ENCODE data around the gene AGRN. TPM values are rescaled to one million over a fixed set of nuclear protein-coding genes. Genes with fewer than 3 reads are reported as not detected.

The AGRN gene
- total RNA-seq, 4 donors from 2014 or later: 17.0 to 31.6 (median 22.6) TPM

GRCh38 chr1:1020415-1021009 is 592 bp downstream of the AGRN start:
- 0% methylated on average over 4 of the region's 59 CpGs for WGBS
- H3K4me3 ChIP-seq: peak overlapping the region; percentile 80 to 90 (median 84)
- no peaks in the 10 kb centered on the region for H3K36me3 ChIP-seq
- intact Hi-C loops (cut with DNase I): no loop called here
- peaks cover 28 to 62% (median 48%) of the 10 kb centered on the region in 4 donors for H3K4me1 ChIP-seq
- H3K27ac ChIP-seq (replicated peaks in 1 of 4): peak overlapping the region; percentile 93 to 96 (median 96)
- no peaks in the 10 kb centered on the region for H3K27me3 ChIP-seq
- DNase-seq (ENCODE audit: extremely low spot score): no peak
- TF ChIP-seq POLR2AphosphoS5 (IDR thresholded peaks at IDR 0.05) (no peak), EP300 (IDR thresholded peaks at IDR 0.05) (no peak), POLR2A (IDR thresholded peaks at IDR 0.05; ENCODE audit: low read depth) (no peak)
- TF ChIP-seq, protein P1, sequence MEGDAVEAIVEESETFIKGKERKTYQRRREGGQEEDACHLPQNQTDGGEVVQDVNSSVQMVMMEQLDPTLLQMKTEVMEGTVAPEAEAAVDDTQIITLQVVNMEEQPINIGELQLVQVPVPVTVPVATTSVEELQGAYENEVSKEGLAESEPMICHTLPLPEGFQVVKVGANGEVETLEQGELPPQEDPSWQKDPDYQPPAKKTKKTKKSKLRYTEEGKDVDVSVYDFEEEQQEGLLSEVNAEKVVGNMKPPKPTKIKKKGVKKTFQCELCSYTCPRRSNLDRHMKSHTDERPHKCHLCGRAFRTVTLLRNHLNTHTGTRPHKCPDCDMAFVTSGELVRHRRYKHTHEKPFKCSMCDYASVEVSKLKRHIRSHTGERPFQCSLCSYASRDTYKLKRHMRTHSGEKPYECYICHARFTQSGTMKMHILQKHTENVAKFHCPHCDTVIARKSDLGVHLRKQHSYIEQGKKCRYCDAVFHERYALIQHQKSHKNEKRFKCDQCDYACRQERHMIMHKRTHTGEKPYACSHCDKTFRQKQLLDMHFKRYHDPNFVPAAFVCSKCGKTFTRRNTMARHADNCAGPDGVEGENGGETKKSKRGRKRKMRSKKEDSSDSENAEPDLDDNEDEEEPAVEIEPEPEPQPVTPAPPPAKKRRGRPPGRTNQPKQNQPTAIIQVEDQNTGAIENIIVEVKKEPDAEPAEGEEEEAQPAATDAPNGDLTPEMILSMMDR (IDR thresholded peaks at IDR 0.05): no peak
- H3K9me3 ChIP-seq: no peaks in the 10 kb centered on the region

- H3K4me3 ChIP-seq: peak overlapping the region; percentile 80 to 90 (median 84)
- WGBS: 68% methylated on average over 5 of the region's 33 CpGs
- no peaks in the 10 kb centered on the region for H3K27me3 ChIP-seq
- peaks cover 31 to 67% (median 54%) of the 10 kb centered on the region in 4 donors for H3K4me1 ChIP-seq
- intact Hi-C loops (cut with DNase I): no loop called here
- DNase-seq (ENCODE audit: extremely low spot score): no peak
- no peaks in the 10 kb centered on the region for H3K9me3 ChIP-seq
- TF ChIP-seq POLR2AphosphoS5 (IDR thresholded peaks at IDR 0.05) (peak in 1 of 2 donors; percentile 26), POLR2A (IDR thresholded peaks at IDR 0.05; ENCODE audit: low read depth) (no peak)
- peak overlapping the region in 1 of 4 donors; percentile 95 for H3K27ac ChIP-seq (replicated peaks in 1 of 4)
- H3K36me3 ChIP-seq: no peaks in the 10 kb centered on the region
Measured at GRCh38 chr1:1021010-1021919, 1.3 kb downstream of the AGRN start.

DNA sequence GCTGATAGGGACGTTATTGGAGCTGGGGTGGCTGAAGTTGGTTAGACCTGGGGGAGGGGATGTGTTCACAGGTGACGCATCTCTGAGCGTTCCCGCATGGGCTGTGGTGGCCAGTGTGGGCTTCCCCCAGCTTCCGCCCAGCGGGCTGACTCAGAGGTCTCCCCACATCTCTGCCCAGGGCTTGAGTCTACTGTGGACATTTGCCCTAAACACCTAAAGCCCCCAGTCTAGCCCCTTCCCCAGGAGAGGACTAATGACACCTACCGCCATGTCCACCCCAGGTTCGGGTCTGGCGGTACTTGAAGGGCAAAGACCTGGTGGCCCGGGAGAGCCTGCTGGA is 2.0 kb downstream of the AGRN start:
- H3K4me3 ChIP-seq: no peak overlapping the region
- H3K9me3 ChIP-seq: no peaks in the 10 kb centered on the region
- H3K36me3 ChIP-seq: no peaks in the 10 kb centered on the region
- DNase-seq (ENCODE audit: extremely low spot score): no peak
- H3K27ac ChIP-seq (replicated peaks in 1 of 4): no peak overlapping the region
- intact Hi-C loops (cut with DNase I): no loop called here
- peaks cover 31 to 73% (median 58%) of the 10 kb centered on the region in 4 donors for H3K4me1 ChIP-seq
- no peaks in the 10 kb centered on the region for H3K27me3 ChIP-seq
- WGBS: 84% methylated on average over 6 of the region's 10 CpGs
- TF ChIP-seq, protein P1 (IDR thresholded peaks at IDR 0.05): no peak
- no peak for TF ChIP-seq POLR2A (IDR thresholded peaks at IDR 0.05; ENCODE audit: low read depth)
- TF ChIP-seq POLR2AphosphoS5 (IDR thresholded peaks at IDR 0.05): no peak
- no peak for TF ChIP-seq EP300 (IDR thresholded peaks at IDR 0.05)

GRCh38 chr1:1022302-1023009 is 2.5 kb downstream of the AGRN start:
- Histone ChIP-seq H3K4me3 (no peak overlapping the region), H3K27ac (replicated peaks in 1 of 4) (no peak overlapping the region), H3K4me1 (peaks cover 31 to 75% (median 58%) of the 10 kb centered on the region in 4 donors), H3K27me3 (no peaks in the 10 kb centered on the region), H3K36me3 (peaks cover 0 to 4% (median 0%) of the 10 kb centered on the region in 4 donors), H3K9me3 (no peaks in the 10 kb centered on the region)
- DNase-seq (ENCODE audit: extremely low spot score): no peak
- WGBS: 90% methylated on average over 3 of the region's 27 CpGs
- TF ChIP-seq POLR2A (IDR thresholded peaks at IDR 0.05; ENCODE audit: low read depth): no peak
- TF ChIP-seq, protein P1 (IDR thresholded peaks at IDR 0.05): no peak
- TF ChIP-seq POLR2AphosphoS5 (IDR thresholded peaks at IDR 0.05): no peak
- TF ChIP-seq EP300 (IDR thresholded peaks at IDR 0.05): no peak
- intact Hi-C loops (cut with DNase I): no loop called here

GRCh38 chr1:1023700-1024099 is 3.8 kb downstream of the AGRN start:
- peaks cover 0 to 8% (median 0%) of the 10 kb centered on the region in 4 donors for H3K36me3 ChIP-seq
- H3K27me3 ChIP-seq: no peaks in the 10 kb centered on the region
- H3K4me3 ChIP-seq: no peak overlapping the region
- peaks cover 31 to 73% (median 56%) of the 10 kb centered on the region in 4 donors for H3K4me1 ChIP-seq
- H3K27ac ChIP-seq (replicated peaks in 1 of 4): no peak overlapping the region
- intact Hi-C loops (cut with DNase I): no loop called here
- H3K9me3 ChIP-seq: no peaks in the 10 kb centered on the region
- DNase-seq (ENCODE audit: extremely low spot score): no peak
- 50% methylated on average over 5 of the region's 13 CpGs for WGBS
- TF ChIP-seq POLR2AphosphoS5 (IDR thresholded peaks at IDR 0.05): no peak
- TF ChIP-seq, protein P1 (IDR thresholded peaks at IDR 0.05): no peak
- TF ChIP-seq POLR2A (IDR thresholded peaks at IDR 0.05; ENCODE audit: low read depth): no peak
- no peak for TF ChIP-seq EP300 (IDR thresholded peaks at IDR 0.05)

Measured in esophagus muscularis mucosa (tissue), 4 donors.